ENCODE data around the gene CTU2. TPM values are rescaled to one million over a fixed set of nuclear protein-coding genes. Genes with fewer than 3 reads are reported as not detected.

Gene CTU2
- polyA plus RNA-seq, 1 donor, result 13.3 TPM

GRCh38 chr16:88715312-88716190, 9.2 kb downstream of the CTU2 start:
- DNase-seq, result no peak

GRCh38 chr16:88716201-88716600, 9.9 kb downstream of the CTU2 start:
- no peak for DNase-seq

- no peak for DNase-seq
Observed at GRCh38 chr16:88716601-88717001, 10.3 kb downstream of the CTU2 start.

- DNase-seq, result no peak
Observed at GRCh38 chr16:88718178-88718577, 11.9 kb downstream of the CTU2 start.

GRCh38 chr16:88719267-88719932, 13.1 kb downstream of the CTU2 start:
- DNase-seq, result no peak

GRCh38 chr16:88719933-88720296, 13.6 kb downstream of the CTU2 start:
- DNase-seq, result no peak

- no peak for DNase-seq
Observed at GRCh38 chr16:88720396-88720970, 14.2 kb downstream of the CTU2 start.

- no peak for DNase-seq
Observed at GRCh38 chr16:88721236-88721635, 14.9 kb downstream of the CTU2 start.

GRCh38 chr16:88721815-88722755, 15.8 kb downstream of the CTU2 start:
- DNase-seq, result no peak

- DNase-seq, result no peak
Observed at GRCh38 chr16:88722784-88723506, 16.6 kb downstream of the CTU2 start.

GRCh38 chr16:88723507-88723887, 17.2 kb downstream of the CTU2 start:
- no peak for DNase-seq

GRCh38 chr16:88723911-88724310, 17.6 kb downstream of the CTU2 start:
- no peak for DNase-seq

- no peak for DNase-seq
Observed at GRCh38 chr16:88724855-88725555, 18.7 kb downstream of the CTU2 start.

- DNase-seq, result no peak
Observed at GRCh38 chr16:88725609-88726407, 19.5 kb downstream of the CTU2 start.

GRCh38 chr16:88726408-88726749, 20.1 kb downstream of the CTU2 start:
- no peak for DNase-seq

- no peak for DNase-seq
Observed at GRCh38 chr16:88726981-88727380, 20.7 kb downstream of the CTU2 start.

- DNase-seq, result no peak
Observed at GRCh38 chr16:88727871-88728270, 21.6 kb downstream of the CTU2 start.

GRCh38 chr16:88730632-88731607, 24.6 kb downstream of the CTU2 start:
- DNase-seq, result peak; percentile 30

- DNase-seq, result no peak
Observed at GRCh38 chr16:88731699-88732098, 25.4 kb downstream of the CTU2 start.

Measured in hindlimb muscle (tissue), 1 donor.